Measurements from ENCODE around the gene IL4R.

DNA sequence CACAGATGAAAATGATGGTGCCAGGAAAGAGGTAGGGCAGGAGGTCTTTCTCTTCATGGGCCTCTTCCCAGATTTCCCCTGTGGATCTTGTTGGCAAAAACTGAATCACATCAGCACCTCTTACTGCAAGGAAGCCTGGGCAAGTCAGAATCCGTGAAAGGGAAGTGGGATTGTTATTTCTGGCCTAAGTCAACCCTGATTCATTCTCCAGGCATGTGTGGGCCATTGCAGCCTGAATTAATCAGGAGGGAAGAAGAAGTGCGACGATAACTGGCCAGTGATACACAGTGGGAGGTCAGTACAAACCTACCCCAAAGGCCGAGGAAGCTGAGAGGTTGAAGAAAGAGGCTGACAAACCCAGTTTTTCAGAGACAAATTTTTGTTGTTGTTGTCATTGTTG, 27.3 kb upstream of the IL4R start:
- no peak for TF ChIP-seq POLR2A (IDR thresholded peaks at IDR 0.05)
- TF ChIP-seq, protein P1, sequence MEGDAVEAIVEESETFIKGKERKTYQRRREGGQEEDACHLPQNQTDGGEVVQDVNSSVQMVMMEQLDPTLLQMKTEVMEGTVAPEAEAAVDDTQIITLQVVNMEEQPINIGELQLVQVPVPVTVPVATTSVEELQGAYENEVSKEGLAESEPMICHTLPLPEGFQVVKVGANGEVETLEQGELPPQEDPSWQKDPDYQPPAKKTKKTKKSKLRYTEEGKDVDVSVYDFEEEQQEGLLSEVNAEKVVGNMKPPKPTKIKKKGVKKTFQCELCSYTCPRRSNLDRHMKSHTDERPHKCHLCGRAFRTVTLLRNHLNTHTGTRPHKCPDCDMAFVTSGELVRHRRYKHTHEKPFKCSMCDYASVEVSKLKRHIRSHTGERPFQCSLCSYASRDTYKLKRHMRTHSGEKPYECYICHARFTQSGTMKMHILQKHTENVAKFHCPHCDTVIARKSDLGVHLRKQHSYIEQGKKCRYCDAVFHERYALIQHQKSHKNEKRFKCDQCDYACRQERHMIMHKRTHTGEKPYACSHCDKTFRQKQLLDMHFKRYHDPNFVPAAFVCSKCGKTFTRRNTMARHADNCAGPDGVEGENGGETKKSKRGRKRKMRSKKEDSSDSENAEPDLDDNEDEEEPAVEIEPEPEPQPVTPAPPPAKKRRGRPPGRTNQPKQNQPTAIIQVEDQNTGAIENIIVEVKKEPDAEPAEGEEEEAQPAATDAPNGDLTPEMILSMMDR (IDR thresholded peaks at IDR 0.05 in 8 of 11, conservative IDR thresholded peaks at IDR 0.05 in 3 of 11): no peak

Measured in spleen (tissue), 7 donors.